GM12864 (cell line): ENCODE results near the gene ONECUT2.
"Not testable (repeated sequence)": the region's sequence is repeated elsewhere in the genome, so short reads cannot be mapped to it uniquely, and the experiment has no call there.

Source experiments
- DNase-seq: peaks from one replicate; pipeline ENCODE4 v3.0.0-alpha.2; 2011; ENCODE audit warnings: low read depth
- H3K4me3 ChIP-seq: 2 replicates; pipeline ENCODE4 v1.5.1; 2011; ENCODE audit warnings: mild to moderate bottlenecking, low read depth, low read length, control low read depth
- CTCF ChIP-seq: IDR thresholded peaks from 2 replicates; pipeline ENCODE4 v1.5.1; 2011; ENCODE audit warnings: low read depth, mild to moderate bottlenecking, moderate library complexity, low read length, control low read depth, inconsistent platforms; ENCODE audit errors: missing control alignments

Gene ONECUT2

GRCh38 chr18:57505231-57505630 is 70.1 kb downstream of the ONECUT2 start:
- no peak for TF ChIP-seq CTCF
- DNase-seq = no peak
- H3K4me3 ChIP-seq = no peak overlapping the region

- TF ChIP-seq CTCF = no peak
- H3K4me3 ChIP-seq = no peak overlapping the region
- no peak for DNase-seq
Observed at GRCh38 chr18:57516056-57516455, 80.9 kb downstream of the ONECUT2 start.

DNA sequence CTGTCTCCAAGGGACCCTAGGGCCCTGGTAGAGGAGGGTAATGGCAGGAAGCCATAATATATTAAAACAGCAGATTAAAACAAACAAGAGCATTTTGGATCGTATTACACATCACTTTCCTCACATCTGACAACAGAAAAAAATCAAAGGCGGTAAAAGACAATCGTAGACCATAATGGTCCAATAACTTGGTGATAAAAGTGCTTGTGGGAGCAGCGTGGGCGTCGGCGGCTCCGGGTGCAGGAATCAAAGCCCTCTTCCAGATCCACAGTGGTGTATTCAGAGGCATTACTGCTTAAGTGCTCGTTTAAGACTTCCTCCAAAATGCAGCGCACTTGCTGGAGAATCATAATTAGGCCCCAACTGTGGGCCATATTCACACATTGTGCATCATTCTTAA is 83.4 kb downstream of the ONECUT2 start:
- no peak for TF ChIP-seq CTCF
- H3K4me3 ChIP-seq = no peak overlapping the region
- DNase-seq = no peak

DNA sequence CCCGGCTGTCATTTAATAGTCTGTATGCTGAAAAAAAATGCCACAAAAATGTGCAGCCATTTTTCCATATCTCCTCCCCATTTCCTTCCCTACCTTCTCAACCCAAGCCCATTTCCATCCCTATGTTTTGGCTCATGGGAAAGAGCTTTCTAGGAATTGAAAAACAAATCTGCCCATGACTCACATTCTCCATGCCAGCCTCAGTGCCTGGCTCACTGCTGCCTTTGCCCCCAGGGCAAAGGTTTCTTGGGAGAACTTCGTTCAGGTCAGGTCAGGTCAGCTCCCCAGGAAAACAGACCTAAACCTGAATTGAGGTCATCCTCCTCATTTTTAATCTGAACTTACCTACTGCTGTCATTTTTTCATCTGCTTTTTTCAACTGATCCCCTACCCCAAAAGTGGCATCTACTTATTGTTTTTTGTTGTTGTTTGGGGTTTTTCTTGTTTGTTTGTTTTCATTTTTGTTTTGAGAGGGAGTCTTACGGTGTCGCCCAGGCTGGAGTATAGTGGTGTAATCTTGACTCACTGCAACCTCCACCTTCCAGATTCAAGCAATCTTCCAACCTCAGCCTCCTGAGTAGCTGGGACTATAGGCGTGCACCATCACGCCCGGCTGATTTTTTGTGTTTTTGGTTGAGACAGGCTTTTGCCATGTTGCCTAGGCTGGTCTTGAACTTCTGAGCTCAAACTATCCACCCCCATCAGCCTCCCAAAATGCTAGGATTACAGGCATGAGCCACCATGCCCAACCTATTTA is 84.7 kb downstream of the ONECUT2 start:
- H3K4me3 ChIP-seq = no peak overlapping the region
- DNase-seq = no peak
- TF ChIP-seq CTCF = no peak

DNA sequence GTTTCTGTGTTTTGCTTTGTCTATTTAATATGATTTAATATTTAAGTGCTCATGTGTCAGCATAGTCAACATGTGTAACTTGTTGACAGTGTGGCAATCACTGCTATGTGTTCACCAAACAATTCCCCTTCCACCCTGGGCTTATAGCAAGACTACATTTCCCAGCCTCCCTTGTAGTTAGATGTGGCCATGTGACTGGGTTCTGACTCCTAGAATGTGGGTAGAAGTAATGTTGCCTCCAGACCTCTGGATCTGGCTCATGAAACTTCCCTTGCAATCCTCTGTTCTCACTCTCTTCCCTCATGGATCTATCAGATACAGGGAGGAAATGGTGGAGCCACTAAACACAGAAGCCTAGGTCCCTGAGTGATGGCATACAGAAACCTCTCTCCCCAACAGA is 87.2 kb downstream of the ONECUT2 start:
- DNase-seq, H3K4me3 ChIP-seq: not testable (repeated sequence)

- H3K4me3 ChIP-seq = no peak overlapping the region
- DNase-seq = no peak
- TF ChIP-seq CTCF = no peak
Observed at GRCh38 chr18:57523171-57523956, 88.2 kb downstream of the ONECUT2 start.

DNA sequence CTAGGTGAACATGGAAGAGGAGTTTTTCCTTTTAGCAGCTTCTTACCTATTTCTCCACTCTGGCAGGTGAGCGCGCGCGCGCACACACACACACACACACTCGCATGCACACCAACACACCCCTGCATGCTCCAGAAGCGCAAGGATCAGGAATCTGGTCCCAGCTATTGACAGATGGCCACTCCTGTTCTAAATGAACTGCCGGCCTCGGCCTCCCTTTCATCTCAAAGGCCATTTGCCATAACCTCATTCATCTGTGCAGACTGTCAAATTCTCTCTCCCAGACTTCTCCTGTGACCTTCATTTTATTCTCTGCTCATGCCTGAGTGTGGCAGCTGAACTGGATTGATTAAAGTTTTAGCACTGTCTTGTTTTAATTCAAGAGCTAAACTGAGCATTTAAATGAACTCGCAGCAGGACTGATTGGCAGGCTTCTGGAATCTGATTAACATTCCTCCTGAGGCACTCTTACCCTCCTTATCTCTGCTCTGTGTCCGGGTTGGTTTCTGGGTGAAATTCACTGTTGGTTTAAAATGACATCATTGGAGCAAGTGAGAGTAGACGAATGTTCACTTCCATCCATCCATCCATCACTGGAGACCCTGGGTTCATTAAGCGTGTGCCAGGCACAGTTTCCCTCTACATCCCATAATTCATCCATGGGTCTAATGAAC is 92.5 kb downstream of the ONECUT2 start:
- no peak overlapping the region for H3K4me3 ChIP-seq
- no peak for DNase-seq
- no peak for TF ChIP-seq CTCF
